ENCODE data around the gene KBTBD8. TPM values are rescaled to one million over a fixed set of nuclear protein-coding genes. Genes with fewer than 3 reads are reported as not detected.

KBTBD8 gene
- total RNA-seq, 1 experiment from 2014 or later = 2.0 TPM

- Histone ChIP-seq H3K36me3 (ENCODE audit: insufficient read depth, low read length, poor library complexity, severe bottlenecking) (no peaks in the 10 kb centered on the region), H3K4me3 (ENCODE audit: low read depth, low read length, poor library complexity, severe bottlenecking) (no peak overlapping the region), H3K9me3 (ENCODE audit: low read depth, low read length, poor library complexity, severe bottlenecking) (no peaks in the 10 kb centered on the region), H3K4me1 (ENCODE audit: insufficient read depth, low read length, poor library complexity, severe bottlenecking) (no peaks in the 10 kb centered on the region), H3K27ac (ENCODE audit: low read depth, low read length, poor library complexity, severe bottlenecking) (no peak overlapping the region), H3K27me3 (replicated peaks; ENCODE audit: insufficient read depth, low read depth, low read length, poor library complexity) (no peaks in the 10 kb centered on the region)
- TF ChIP-seq CTCF (conservative IDR thresholded peaks at IDR 0.05; ENCODE audit: low read depth, low read length) = no peak
- no peak for TF ChIP-seq EZH2 (IDR thresholded peaks at IDR 0.05; ENCODE audit: borderline replicate concordance, low read depth, low read length, poor library complexity, severe bottlenecking)
- intact Hi-C loops (cut with micrococcal nuclease; ENCODE audit: unreplicated experiment) = no loop called here
- DNase-seq (ENCODE audit: low spot score) = no peak
- POLR2A ChIA-PET (ENCODE audit: low non-redundant PET) = interaction anchor here (0.6 kb wide), 1 partner anchor 21 kb away, joined by 3 read pairs; no protein-coding TSS in a partner anchor
- no TSS peak for BruUV-seq (replicated peaks)
- CTCF ChIA-PET = no interaction called here
These were observed 36.3 kb downstream of the KBTBD8 start for GRCh38 chr3:67034371-67034770.

- no TSS peak for BruUV-seq (replicated peaks)
- H3K27ac ChIP-seq (ENCODE audit: low read depth, low read length, poor library complexity, severe bottlenecking) = no peak overlapping the region
- no peak overlapping the region for H3K4me3 ChIP-seq (ENCODE audit: low read depth, low read length, poor library complexity, severe bottlenecking)
- ChIA-PET CTCF (interaction anchor here (1.4 kb wide), 1 partner anchor 99 kb away, joined by 3 read pairs; no protein-coding TSS in a partner anchor), POLR2A (ENCODE audit: low non-redundant PET) (no interaction called here)
- no peaks in the 10 kb centered on the region for H3K4me1 ChIP-seq (ENCODE audit: insufficient read depth, low read length, poor library complexity, severe bottlenecking)
- no peak for DNase-seq (ENCODE audit: low spot score)
- no peaks in the 10 kb centered on the region for H3K27me3 ChIP-seq (replicated peaks; ENCODE audit: insufficient read depth, low read depth, low read length, poor library complexity)
- intact Hi-C loops (cut with micrococcal nuclease; ENCODE audit: unreplicated experiment) = no loop called here
- no peaks in the 10 kb centered on the region for H3K36me3 ChIP-seq (ENCODE audit: insufficient read depth, low read length, poor library complexity, severe bottlenecking)
- H3K9me3 ChIP-seq (ENCODE audit: low read depth, low read length, poor library complexity, severe bottlenecking) = no peaks in the 10 kb centered on the region
- TF ChIP-seq EZH2 (IDR thresholded peaks at IDR 0.05; ENCODE audit: borderline replicate concordance, low read depth, low read length, poor library complexity, severe bottlenecking) = no peak
- TF ChIP-seq CTCF (conservative IDR thresholded peaks at IDR 0.05; ENCODE audit: low read depth, low read length) = no peak
These were observed 39.5 kb downstream of the KBTBD8 start for GRCh38 chr3:67037615-67038014.

GRCh38 chr3:67044295-67044694, 46.2 kb downstream of the KBTBD8 start:
- H3K4me1 ChIP-seq (ENCODE audit: insufficient read depth, low read length, poor library complexity, severe bottlenecking) = no peaks in the 10 kb centered on the region
- ChIA-PET CTCF (no interaction called here), POLR2A (ENCODE audit: low non-redundant PET) (no interaction called here)

More at GRCh38 chr3:67044295-67044694, 46.2 kb downstream of the KBTBD8 start:
- H3K27me3 ChIP-seq (replicated peaks; ENCODE audit: insufficient read depth, low read depth, low read length, poor library complexity) = no peaks in the 10 kb centered on the region
- DNase-seq (ENCODE audit: low spot score) = no peak
- TF ChIP-seq EZH2 (IDR thresholded peaks at IDR 0.05; ENCODE audit: borderline replicate concordance, low read depth, low read length, poor library complexity, severe bottlenecking) (no peak), CTCF (conservative IDR thresholded peaks at IDR 0.05; ENCODE audit: low read depth, low read length) (no peak)
- no peaks in the 10 kb centered on the region for H3K36me3 ChIP-seq (ENCODE audit: insufficient read depth, low read length, poor library complexity, severe bottlenecking)
- H3K9me3 ChIP-seq (ENCODE audit: low read depth, low read length, poor library complexity, severe bottlenecking) = no peaks in the 10 kb centered on the region
- BruUV-seq (replicated peaks) = no TSS peak
- no peak overlapping the region for H3K27ac ChIP-seq (ENCODE audit: low read depth, low read length, poor library complexity, severe bottlenecking)
- no peak overlapping the region for H3K4me3 ChIP-seq (ENCODE audit: low read depth, low read length, poor library complexity, severe bottlenecking)
- intact Hi-C loops (cut with micrococcal nuclease; ENCODE audit: unreplicated experiment) = no loop called here
